ENCODE data around the gene LARP1B. TPM values are rescaled to one million over a fixed set of nuclear protein-coding genes. Genes with fewer than 3 reads are reported as not detected.
"Not testable (repeated sequence)": the region's sequence is repeated elsewhere in the genome, so short reads cannot be mapped to it uniquely, and the experiment has no call there.

LARP1B gene
- total RNA-seq, 2 experiments from 2014 or later: 16.5 to 21.0 TPM

DNA sequence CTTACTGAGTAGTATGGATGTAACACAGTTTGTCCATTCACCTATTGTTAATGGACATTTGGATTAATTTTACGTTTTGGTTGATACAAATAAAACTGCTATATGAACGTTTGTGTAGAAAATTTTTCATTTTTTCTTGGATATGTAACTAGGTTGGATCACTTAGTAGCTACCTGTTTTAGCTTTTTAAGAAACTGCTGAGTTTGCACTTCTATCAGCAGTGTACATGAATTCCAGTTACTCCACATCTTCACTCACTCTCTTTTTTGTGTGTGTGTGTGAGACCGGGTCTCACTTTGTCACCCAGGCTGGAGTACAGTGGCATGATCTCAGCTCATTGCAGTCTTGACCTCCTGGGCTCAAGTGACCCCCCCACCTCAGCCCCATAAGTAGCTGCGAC, 15.4 kb downstream of the LARP1B start:
- H2AFZ ChIP-seq (ENCODE audit: low read length): no peak overlapping the region
- CTCF ChIA-PET (ENCODE audit: unreplicated experiment): no interaction called here
- POLR2A ChIA-PET: interaction anchor here (0.6 kb wide), 2 partner anchors 8 to 28 kb away, joined by 3 to 4 read pairs; no protein-coding TSS in a partner anchor
- H3K9me3 ChIP-seq (ENCODE audit: low read length): no peaks in the 10 kb centered on the region
- H3K4me3 ChIP-seq (ENCODE audit: low read depth, low read length, poor library complexity, severe bottlenecking): no peak overlapping the region
- TF ChIP-seq EZH2phosphoT487 (IDR thresholded peaks at IDR 0.05; ENCODE audit: borderline replicate concordance, low read depth, low read length): no peak
- TF ChIP-seq, protein P1, sequence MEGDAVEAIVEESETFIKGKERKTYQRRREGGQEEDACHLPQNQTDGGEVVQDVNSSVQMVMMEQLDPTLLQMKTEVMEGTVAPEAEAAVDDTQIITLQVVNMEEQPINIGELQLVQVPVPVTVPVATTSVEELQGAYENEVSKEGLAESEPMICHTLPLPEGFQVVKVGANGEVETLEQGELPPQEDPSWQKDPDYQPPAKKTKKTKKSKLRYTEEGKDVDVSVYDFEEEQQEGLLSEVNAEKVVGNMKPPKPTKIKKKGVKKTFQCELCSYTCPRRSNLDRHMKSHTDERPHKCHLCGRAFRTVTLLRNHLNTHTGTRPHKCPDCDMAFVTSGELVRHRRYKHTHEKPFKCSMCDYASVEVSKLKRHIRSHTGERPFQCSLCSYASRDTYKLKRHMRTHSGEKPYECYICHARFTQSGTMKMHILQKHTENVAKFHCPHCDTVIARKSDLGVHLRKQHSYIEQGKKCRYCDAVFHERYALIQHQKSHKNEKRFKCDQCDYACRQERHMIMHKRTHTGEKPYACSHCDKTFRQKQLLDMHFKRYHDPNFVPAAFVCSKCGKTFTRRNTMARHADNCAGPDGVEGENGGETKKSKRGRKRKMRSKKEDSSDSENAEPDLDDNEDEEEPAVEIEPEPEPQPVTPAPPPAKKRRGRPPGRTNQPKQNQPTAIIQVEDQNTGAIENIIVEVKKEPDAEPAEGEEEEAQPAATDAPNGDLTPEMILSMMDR (conservative IDR thresholded peaks at IDR 0.05; ENCODE audit: low read length): no peak
- H3K4me1 ChIP-seq (ENCODE audit: insufficient read depth, low read length, poor library complexity, severe bottlenecking): no peaks in the 10 kb centered on the region
- no TSS peak for BruUV-seq (replicated peaks)
- intact Hi-C loops (cut with micrococcal nuclease; ENCODE audit: unreplicated experiment): no loop called here
- no peak overlapping the region for H3K4me2 ChIP-seq (ENCODE audit: low read length)
- no peak overlapping the region for H3K27ac ChIP-seq (ENCODE audit: low read depth, low read length, poor library complexity, severe bottlenecking)
- no peaks in the 10 kb centered on the region; the same call in 1 of the 2 replicates for H3K79me2 ChIP-seq (ENCODE audit: insufficient read depth, low read depth, low read length)
- no peaks in the 10 kb centered on the region for H3K9me2 ChIP-seq (ENCODE audit: insufficient read depth, low read length)
- H3K36me3 ChIP-seq (ENCODE audit: insufficient read depth, low read length): peaks cover 27% of the 10 kb centered on the region
- DNase-seq (ENCODE audit: low spot score): no peak
- H4K20me1 ChIP-seq (ENCODE audit: insufficient read depth, low read length): no peaks in the 10 kb centered on the region

DNA sequence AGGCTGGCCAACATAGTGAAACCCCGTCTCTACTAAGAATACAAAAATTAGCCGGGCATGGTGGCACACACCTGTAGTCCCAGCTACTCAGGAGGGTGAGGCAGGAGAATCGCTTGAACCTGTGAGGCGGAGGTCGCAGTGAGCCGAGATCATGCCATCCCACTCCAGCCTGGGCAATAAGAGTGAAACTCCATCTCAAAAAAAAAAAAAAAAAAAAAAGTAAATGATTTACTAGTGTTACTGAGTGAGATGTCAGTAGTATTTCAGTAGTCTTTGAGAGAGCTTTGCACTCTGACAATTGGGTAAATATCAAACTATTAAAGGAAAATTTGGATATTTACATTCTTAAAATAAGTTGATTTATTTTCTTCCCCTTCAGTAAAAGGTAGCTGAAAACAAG, 34.2 kb downstream of the LARP1B start:
- intact Hi-C loops (cut with micrococcal nuclease; ENCODE audit: unreplicated experiment): not testable (repeated sequence)

DNA sequence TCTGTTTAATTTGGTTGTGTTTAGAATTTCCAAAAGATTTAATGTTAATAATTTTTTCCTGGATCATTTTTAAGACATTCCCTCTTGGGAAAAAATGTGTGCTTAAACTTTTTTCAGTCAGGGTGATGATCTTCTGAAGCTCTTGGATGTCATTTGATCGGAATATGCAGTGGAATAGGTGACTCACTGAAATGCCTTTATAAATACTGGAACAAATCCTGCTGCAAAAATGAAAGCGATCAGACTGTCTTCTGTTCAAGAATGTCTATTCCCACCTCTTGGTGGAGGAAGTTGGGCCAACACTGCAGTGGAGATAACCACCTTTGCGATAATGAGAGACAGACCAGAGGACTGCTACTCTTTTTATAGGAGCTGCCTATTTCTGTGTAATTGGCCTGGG, 46.7 kb downstream of the LARP1B start:
- BruUV-seq (replicated peaks): no TSS peak
- Histone ChIP-seq H3K27ac (ENCODE audit: low read depth, low read length, poor library complexity, severe bottlenecking) (no peak overlapping the region), H3K79me2 (ENCODE audit: insufficient read depth, low read depth, low read length) (no peaks in the 10 kb centered on the region), H4K20me1 (ENCODE audit: insufficient read depth, low read length) (no peaks in the 10 kb centered on the region), H3K36me3 (ENCODE audit: insufficient read depth, low read length) (peaks cover 13% of the 10 kb centered on the region), H3K4me3 (ENCODE audit: low read depth, low read length, poor library complexity, severe bottlenecking) (no peak overlapping the region), H3K9me2 (ENCODE audit: insufficient read depth, low read length) (no peaks in the 10 kb centered on the region), H2AFZ (ENCODE audit: low read length) (no peak overlapping the region), H3K4me2 (ENCODE audit: low read length) (no peak overlapping the region), H3K4me1 (ENCODE audit: insufficient read depth, low read length, poor library complexity, severe bottlenecking) (no peaks in the 10 kb centered on the region), H3K9me3 (ENCODE audit: low read length) (no peaks in the 10 kb centered on the region)
- ChIA-PET POLR2A (interaction anchor here (0.7 kb wide), 1 partner anchor 18 kb away, joined by 4 read pairs; no protein-coding TSS in a partner anchor), CTCF (ENCODE audit: unreplicated experiment) (no interaction called here)
- TF ChIP-seq, protein P1 (conservative IDR thresholded peaks at IDR 0.05; ENCODE audit: low read length): no peak
- TF ChIP-seq EZH2phosphoT487 (IDR thresholded peaks at IDR 0.05; ENCODE audit: borderline replicate concordance, low read depth, low read length): no peak
- no peak for DNase-seq (ENCODE audit: low spot score)
- intact Hi-C loops (cut with micrococcal nuclease; ENCODE audit: unreplicated experiment): no loop called here

More for the DNA sequence above, 34.2 kb downstream of the LARP1B start:
- H3K36me3 ChIP-seq (ENCODE audit: insufficient read depth, low read length): peaks cover 35% of the 10 kb centered on the region
- H3K27ac ChIP-seq (ENCODE audit: low read depth, low read length, poor library complexity, severe bottlenecking); H3K4me3 ChIP-seq (ENCODE audit: low read depth, low read length, poor library complexity, severe bottlenecking); H3K9me3 ChIP-seq (ENCODE audit: low read length); H3K9me2 ChIP-seq (ENCODE audit: insufficient read depth, low read length); H3K4me2 ChIP-seq (ENCODE audit: low read length); H3K79me2 ChIP-seq (ENCODE audit: insufficient read depth, low read depth, low read length); H4K20me1 ChIP-seq (ENCODE audit: insufficient read depth, low read length); H3K4me1 ChIP-seq (ENCODE audit: insufficient read depth, low read length, poor library complexity, severe bottlenecking); H2AFZ ChIP-seq (ENCODE audit: low read length); BruUV-seq (replicated peaks); CTCF ChIA-PET (ENCODE audit: unreplicated experiment); DNase-seq (ENCODE audit: low spot score): not testable (repeated sequence)
- POLR2A ChIA-PET: interaction anchor here (0.7 to 0.9 kb wide), 2 partner anchors 9 to 1235 kb away, joined by 4 read pairs; no protein-coding TSS in a partner anchor

Measured in OCI-LY7 (cell line).